Neutrophil (primary cell): ENCODE measurements around the gene CA10.

ENCODE experiments used
- H3K27ac ChIP-seq: fragments of 200-600 bp; sonication (generic); 2 replicates; pipeline ENCODE4 v1.5.1; 2016; ENCODE audit warnings: mild to moderate bottlenecking, moderate library complexity
- H3K27me3 ChIP-seq: fragments of 200-600 bp; sonication (generic); 2 replicates; pipeline ENCODE4 v1.6.0; 2016; ENCODE audit warnings: mild to moderate bottlenecking
- H3K36me3 ChIP-seq: fragments of 200-600 bp; sonication (generic); 2 replicates; pipeline ENCODE4 v1.5.1; 2017
- H3K4me1 ChIP-seq, 2 experiments: fragments of 200-600 bp in 1 of 2; sonication (generic) in 1 of 2; 1 replicate in 1 of 2; 2 replicates in 1 of 2; pipeline versions ENCODE4 v1.5.1 to v1.6.1; 2013 to 2016; ENCODE audit warnings: low read depth in 1 of 2, low read length in 1 of 2, mild to moderate bottlenecking in 1 of 2, moderate library complexity in 1 of 2; ENCODE audit not compliant: control insufficient read depth in 1 of 2, insufficient read depth in 1 of 2
- H3K4me3 ChIP-seq, 2 experiments: fragments of 200-600 bp in 1 of 2; sonication (generic) in 1 of 2; 1 replicate in 1 of 2; 2 replicates in 1 of 2; pipeline ENCODE4 v1.5.1; 2013 to 2016; ENCODE audit warnings: low read depth in 1 of 2, low read length in 1 of 2, mild to moderate bottlenecking in 1 of 2, moderate library complexity in 1 of 2
- H3K9me3 ChIP-seq: fragments of 200-600 bp; sonication (generic); 2 replicates; pipeline ENCODE4 v1.5.1; 2016
- TF ChIP-seq, protein P1 (sequence below): fragments of 200-600 bp; sonication (generic); IDR thresholded peaks from 2 replicates; pipeline ENCODE4 v1.5.1; 2016; ENCODE audit warnings: antibody characterized with exemption

CA10 gene

DNA sequence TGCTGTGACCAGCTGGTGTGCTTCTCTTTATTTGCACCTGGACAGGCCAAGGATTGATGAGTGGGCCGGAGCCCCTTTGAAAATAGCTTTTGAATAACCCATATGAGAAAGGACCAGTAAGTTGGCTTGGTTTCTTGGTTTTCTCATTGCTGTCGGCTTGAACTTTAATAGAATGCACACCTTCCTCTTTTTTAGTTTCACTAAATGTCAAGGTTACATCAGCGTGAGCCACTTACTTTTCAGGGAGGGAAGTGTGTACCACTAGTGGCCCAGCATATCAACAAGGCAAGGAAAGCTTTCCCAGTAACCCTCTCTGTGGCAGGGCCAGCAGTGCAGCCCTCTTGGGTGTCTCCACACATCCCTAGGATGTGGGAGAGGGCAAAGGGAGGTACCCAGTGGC lies 433.3 kb downstream of the CA10 start:
- no peaks in the 10 kb centered on the region for H3K36me3 ChIP-seq
- TF ChIP-seq, protein P1, sequence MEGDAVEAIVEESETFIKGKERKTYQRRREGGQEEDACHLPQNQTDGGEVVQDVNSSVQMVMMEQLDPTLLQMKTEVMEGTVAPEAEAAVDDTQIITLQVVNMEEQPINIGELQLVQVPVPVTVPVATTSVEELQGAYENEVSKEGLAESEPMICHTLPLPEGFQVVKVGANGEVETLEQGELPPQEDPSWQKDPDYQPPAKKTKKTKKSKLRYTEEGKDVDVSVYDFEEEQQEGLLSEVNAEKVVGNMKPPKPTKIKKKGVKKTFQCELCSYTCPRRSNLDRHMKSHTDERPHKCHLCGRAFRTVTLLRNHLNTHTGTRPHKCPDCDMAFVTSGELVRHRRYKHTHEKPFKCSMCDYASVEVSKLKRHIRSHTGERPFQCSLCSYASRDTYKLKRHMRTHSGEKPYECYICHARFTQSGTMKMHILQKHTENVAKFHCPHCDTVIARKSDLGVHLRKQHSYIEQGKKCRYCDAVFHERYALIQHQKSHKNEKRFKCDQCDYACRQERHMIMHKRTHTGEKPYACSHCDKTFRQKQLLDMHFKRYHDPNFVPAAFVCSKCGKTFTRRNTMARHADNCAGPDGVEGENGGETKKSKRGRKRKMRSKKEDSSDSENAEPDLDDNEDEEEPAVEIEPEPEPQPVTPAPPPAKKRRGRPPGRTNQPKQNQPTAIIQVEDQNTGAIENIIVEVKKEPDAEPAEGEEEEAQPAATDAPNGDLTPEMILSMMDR, result no peak

GRCh38 chr17:51724043-51724580 lies 434.4 kb downstream of the CA10 start:
- Histone ChIP-seq H3K27me3 (no peaks in the 10 kb centered on the region), H3K36me3 (no peaks in the 10 kb centered on the region), H3K9me3 (no peaks in the 10 kb centered on the region), H3K4me3 (no peak overlapping the region), H3K27ac (no peak overlapping the region), H3K4me1 (no peaks in the 10 kb centered on the region)
- TF ChIP-seq, protein P1, result no peak

More for the DNA sequence above, 433.3 kb downstream of the CA10 start:
- no peaks in the 10 kb centered on the region for H3K4me1 ChIP-seq
- no peaks in the 10 kb centered on the region for H3K9me3 ChIP-seq
- H3K4me3 ChIP-seq, result no peak overlapping the region
- H3K27ac ChIP-seq, result no peak overlapping the region
- H3K27me3 ChIP-seq, result no peaks in the 10 kb centered on the region

DNA sequence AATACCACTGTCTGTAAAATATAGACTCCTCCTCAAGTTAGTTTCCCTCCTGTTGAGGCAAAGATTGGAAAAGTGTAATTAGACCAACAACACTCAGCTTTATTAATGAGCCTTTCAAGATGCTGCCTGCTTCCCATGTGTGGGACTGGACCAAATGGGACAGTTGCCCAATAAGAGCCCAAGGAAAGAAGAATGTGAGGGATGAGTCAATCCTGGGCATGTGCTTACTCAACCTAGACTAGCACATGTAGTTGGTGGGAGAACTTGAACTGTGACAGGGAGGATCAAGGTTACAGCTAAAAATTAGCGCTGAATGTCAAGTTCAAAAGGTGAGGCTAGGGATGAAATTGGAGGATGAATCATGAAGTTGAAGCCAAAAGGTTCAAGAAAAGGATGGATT lies 435.5 kb downstream of the CA10 start:
- Histone ChIP-seq H3K4me1 (no peaks in the 10 kb centered on the region), H3K36me3 (no peaks in the 10 kb centered on the region), H3K9me3 (no peaks in the 10 kb centered on the region), H3K27me3 (no peaks in the 10 kb centered on the region), H3K4me3 (no peak overlapping the region), H3K27ac (no peak overlapping the region)
- TF ChIP-seq, protein P1, result no peak

DNA sequence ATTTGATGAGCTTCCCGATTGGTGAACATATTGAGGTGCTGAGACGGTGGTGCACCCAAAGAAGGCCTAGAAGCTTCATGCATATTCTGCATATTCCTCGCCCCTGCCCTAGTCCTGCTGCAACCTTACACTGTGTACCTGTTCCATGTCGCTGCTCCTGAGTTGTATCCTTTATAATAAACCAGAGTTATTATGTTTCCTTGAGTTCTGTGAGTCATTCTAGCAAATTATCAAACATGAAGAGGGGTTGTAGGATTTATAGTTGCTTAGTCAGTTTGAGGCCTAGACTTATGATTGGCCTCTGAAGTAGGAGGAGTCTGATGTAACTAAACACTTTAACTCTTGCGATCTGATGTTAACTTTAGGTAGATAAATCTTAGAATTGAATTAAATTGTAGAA lies 436.8 kb downstream of the CA10 start:
- Histone ChIP-seq H3K9me3 (no peaks in the 10 kb centered on the region), H3K27me3 (no peaks in the 10 kb centered on the region), H3K36me3 (no peaks in the 10 kb centered on the region), H3K4me3 (no peak overlapping the region), H3K27ac (no peak overlapping the region), H3K4me1 (no peaks in the 10 kb centered on the region)
- TF ChIP-seq, protein P1, result no peak

DNA sequence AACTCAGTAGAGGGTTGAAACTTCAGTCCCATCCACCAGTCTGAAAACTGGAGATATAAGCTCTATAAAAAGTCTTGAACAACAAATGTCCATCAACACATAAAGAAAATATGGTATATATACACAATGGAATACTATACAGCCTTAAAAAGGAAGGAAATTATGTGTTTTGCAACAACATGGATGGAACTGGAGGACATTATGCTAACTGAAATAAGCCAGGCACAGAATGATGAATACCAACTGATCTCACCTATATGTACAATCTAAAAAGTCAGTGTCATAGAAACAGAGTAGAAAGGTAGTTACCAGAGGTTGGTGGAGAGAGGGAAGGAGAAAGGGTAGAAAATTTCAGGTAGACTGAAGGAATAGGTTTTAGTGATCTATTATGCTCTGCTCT lies 438.1 kb downstream of the CA10 start:
- H3K36me3 ChIP-seq, result no peaks in the 10 kb centered on the region
- no peak overlapping the region for H3K27ac ChIP-seq
- TF ChIP-seq, protein P1, result no peak
- no peaks in the 10 kb centered on the region for H3K9me3 ChIP-seq
- H3K4me1 ChIP-seq, result no peaks in the 10 kb centered on the region
- H3K4me3 ChIP-seq, result no peak overlapping the region
- no peaks in the 10 kb centered on the region for H3K27me3 ChIP-seq

DNA sequence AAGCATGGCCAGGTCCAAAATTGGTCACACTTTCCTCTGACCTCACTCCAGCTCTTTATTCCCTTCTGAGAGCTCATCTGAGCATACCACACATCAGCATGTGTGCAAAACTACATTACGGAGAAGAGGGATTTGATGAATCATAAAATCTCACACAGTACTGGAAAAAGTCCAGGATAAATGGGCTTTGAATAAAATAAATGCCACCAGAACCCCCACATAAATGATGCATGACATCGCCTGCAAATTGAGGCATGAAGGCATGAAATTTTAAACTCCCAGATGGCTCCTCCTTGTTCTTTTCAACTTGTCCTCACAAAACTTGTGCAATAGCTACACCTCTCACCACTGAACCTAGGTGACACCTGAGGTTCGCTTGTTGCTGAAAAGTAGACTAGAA lies 439.5 kb downstream of the CA10 start:
- Histone ChIP-seq H3K27me3 (no peaks in the 10 kb centered on the region), H3K36me3 (no peaks in the 10 kb centered on the region), H3K9me3 (no peaks in the 10 kb centered on the region), H3K4me3 (no peak overlapping the region), H3K27ac (no peak overlapping the region), H3K4me1 (no peaks in the 10 kb centered on the region)
- TF ChIP-seq, protein P1, result no peak
